Mesenchymal stem cell (in vitro differentiated cells and primary cell): ENCODE results near the gene PRND. TPM values are rescaled to one million over a fixed set of nuclear protein-coding genes. Genes with fewer than 3 reads are reported as not detected.

Source experiments
- DNase-seq: peaks from one replicate; pipeline ENCODE4 v3.0.0-alpha.2; 2013
- H2AFZ ChIP-seq: one replicate; pipeline ENCODE4 v1.6.1; 2013; ENCODE audit warnings: low read depth, mild to moderate bottlenecking, control low read depth, inconsistent platforms, low read length, moderate library complexity
- H2AK5ac ChIP-seq: 2 replicates; pipeline ENCODE4 v1.6.1; 2013; ENCODE audit warnings: low read length, moderate library complexity, mild to moderate bottlenecking, inconsistent platforms; ENCODE audit not compliant: severe bottlenecking
- H2BK120ac ChIP-seq: one replicate; pipeline ENCODE4 v1.6.1; 2013; ENCODE audit warnings: low read depth, mild to moderate bottlenecking, inconsistent platforms, low read length, moderate library complexity
- H2BK12ac ChIP-seq, 2 experiments: one replicate each; pipeline ENCODE4 v1.6.1; 2013; ENCODE audit warnings: inconsistent platforms in 2 of 2, low read length in 2 of 2, mild to moderate bottlenecking in 2 of 2, moderate library complexity in 2 of 2, control low read depth in 1 of 2
- H2BK15ac ChIP-seq: one replicate; pipeline ENCODE4 v1.6.1; 2013; ENCODE audit warnings: mild to moderate bottlenecking, low read depth, inconsistent platforms; ENCODE audit not compliant: poor library complexity, severe bottlenecking
- H2BK5ac ChIP-seq: 2 replicates; pipeline ENCODE4 v1.6.1; 2013; ENCODE audit warnings: low read depth, mild to moderate bottlenecking, low read length, control low read depth, inconsistent platforms; ENCODE audit not compliant: poor library complexity, severe bottlenecking
- H3K14ac ChIP-seq, 2 experiments: one replicate each; pipeline ENCODE4 v1.6.1; 2013; ENCODE audit warnings: inconsistent platforms in 2 of 2, low read length in 2 of 2, control low read depth in 1 of 2, mild to moderate bottlenecking in 1 of 2, moderate library complexity in 1 of 2
- H3K18ac ChIP-seq, 2 experiments: one replicate each; pipeline ENCODE4 v1.6.1; 2013; ENCODE audit warnings: inconsistent platforms in 2 of 2, low read length in 2 of 2, control low read depth in 1 of 2, low read depth in 1 of 2, mild to moderate bottlenecking in 1 of 2
- H3K23ac ChIP-seq, 2 experiments: one replicate each; pipeline ENCODE4 v1.6.1; 2013; ENCODE audit warnings: inconsistent platforms in 2 of 2, low read length in 2 of 2, mild to moderate bottlenecking in 2 of 2, moderate library complexity in 2 of 2, control low read depth in 1 of 2
- H3K27ac ChIP-seq: 2 replicates; pipeline ENCODE4 v1.5.1; 2013; ENCODE audit warnings: mild to moderate bottlenecking, moderate library complexity, low read length, control low read depth, inconsistent platforms; ENCODE audit not compliant: poor library complexity, severe bottlenecking
- H3K27me3 ChIP-seq, 2 experiments: 2 replicates each; pipeline versions ENCODE4 v1.6.1 to v1.7.0; 2013; ENCODE audit warnings: low read length in 2 of 2, mild to moderate bottlenecking in 2 of 2, moderate library complexity in 2 of 2, control low read depth in 1 of 2, inconsistent platforms in 1 of 2; ENCODE audit not compliant: control insufficient read depth in 1 of 2, insufficient read depth in 1 of 2
- H3K36me3 ChIP-seq, 2 experiments: 2 replicates each; pipeline versions ENCODE4 v1.6.1 to v1.7.0; 2013; ENCODE audit warnings: low read length in 2 of 2, control low read depth in 1 of 2, inconsistent platforms in 1 of 2, low read depth in 1 of 2, mild to moderate bottlenecking in 1 of 2; ENCODE audit not compliant: insufficient read depth in 2 of 2, control insufficient read depth in 1 of 2
- H3K4ac ChIP-seq, 2 experiments: one replicate each; pipeline ENCODE4 v1.6.1; 2013; ENCODE audit warnings: inconsistent platforms in 2 of 2, low read length in 2 of 2, mild to moderate bottlenecking in 2 of 2, moderate library complexity in 2 of 2, control low read depth in 1 of 2, low read depth in 1 of 2
- H3K4me1 ChIP-seq: 2 replicates; pipeline ENCODE4 v1.6.1; 2013; ENCODE audit warnings: low read depth, low read length, control low read depth; ENCODE audit not compliant: control insufficient read depth, insufficient read depth
- H3K4me2 ChIP-seq: 2 replicates; pipeline ENCODE4 v1.6.1; 2013; ENCODE audit warnings: low read length, mild to moderate bottlenecking, inconsistent platforms; ENCODE audit not compliant: poor library complexity, severe bottlenecking
- H3K4me3 ChIP-seq, 2 experiments: 2 replicates each; pipeline versions ENCODE4 v1.5.1 to v1.7.0; 2013; ENCODE audit warnings: low read length in 2 of 2, mild to moderate bottlenecking in 2 of 2, control low read depth in 1 of 2, low read depth in 1 of 2; ENCODE audit not compliant: insufficient read depth in 1 of 2
- H3K79me1 ChIP-seq: replicated peaks from 2 replicates; pipeline ENCODE4 v1.6.1; 2013; ENCODE audit warnings: mild to moderate bottlenecking, control low read depth, low read length, inconsistent platforms; ENCODE audit not compliant: poor library complexity, severe bottlenecking
- H3K9ac ChIP-seq: 2 replicates; pipeline ENCODE4 v1.7.0; 2013; ENCODE audit warnings: mild to moderate bottlenecking, low read length, moderate library complexity
- H3K9me3 ChIP-seq: 2 replicates; pipeline ENCODE4 v1.7.0; 2013; ENCODE audit warnings: mild to moderate bottlenecking, low read length; ENCODE audit not compliant: control insufficient read depth
- H4K8ac ChIP-seq: one replicate; pipeline ENCODE4 v1.6.1; 2013; ENCODE audit warnings: inconsistent platforms, mild to moderate bottlenecking, low read length, moderate library complexity
- H4K91ac ChIP-seq: one replicate; pipeline ENCODE4 v1.6.1; 2013; ENCODE audit warnings: mild to moderate bottlenecking, low read length, inconsistent platforms
- WGBS: methylation state at CpG from one replicate; pipeline ENCODE4 v1.1.7; 2013; ENCODE audit warnings: mixed read lengths; 5-methylcytosine and 5-hydroxymethylcytosine counted together
- polyA plus RNA-seq, 2 experiments: library from polyadenylated mRNA; stranded (reverse); fragments of 200-250 nt; gene quantifications; one replicate each; pipeline ENCODE4 v1.2.3, GENCODE V29; 2013

The PRND gene, protein sequence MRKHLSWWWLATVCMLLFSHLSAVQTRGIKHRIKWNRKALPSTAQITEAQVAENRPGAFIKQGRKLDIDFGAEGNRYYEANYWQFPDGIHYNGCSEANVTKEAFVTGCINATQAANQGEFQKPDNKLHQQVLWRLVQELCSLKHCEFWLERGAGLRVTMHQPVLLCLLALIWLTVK
- not detected for polyA plus RNA-seq (2013, experiment 1 of 2)
- polyA plus RNA-seq (2013, experiment 2 of 2), result not detected

DNA sequence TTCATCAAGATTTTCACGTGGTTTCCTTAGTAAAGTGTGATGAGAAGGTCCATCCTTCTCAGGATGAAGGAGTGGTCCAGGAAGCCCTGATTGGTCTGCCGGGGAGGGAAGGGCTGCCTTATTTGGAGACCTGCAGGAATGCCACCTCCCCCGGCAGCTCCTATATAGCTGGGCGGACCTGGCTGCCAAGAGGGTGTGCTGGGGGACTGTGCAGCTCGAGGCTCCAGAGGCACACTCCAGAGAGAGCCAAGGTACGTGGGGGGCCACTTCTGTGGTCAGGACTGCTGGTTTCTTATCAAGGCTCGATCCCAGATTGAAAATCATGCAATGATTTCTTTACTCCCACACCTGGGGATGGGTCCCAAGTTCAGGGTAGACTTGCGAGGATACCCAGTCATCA, at the start of gene PRND:
TSS of gene PRND (plus strand) at position 191 of the 400 bp plus-strand sequence. CDS start 2,643 bp downstream, outside the sequence.
- H3K27me3 ChIP-seq, result peaks cover 0 to 21% of the 10 kb centered on the region in 2 experiments
- H3K18ac ChIP-seq, result no peak within 1 kb of the TSS
- H2AK5ac ChIP-seq, result no peak within 1 kb of the TSS
- H2BK12ac ChIP-seq, result no peak within 1 kb of the TSS
- no peak within 1 kb of the TSS for H4K91ac ChIP-seq
- no peak within 1 kb of the TSS for H3K4ac ChIP-seq
- no peak within 1 kb of the TSS for H4K8ac ChIP-seq
- H3K36me3 ChIP-seq, result no peaks in the 10 kb centered on the region
- no peak within 1 kb of the TSS for H3K4me2 ChIP-seq
- H3K79me1 ChIP-seq, result no peaks in the 10 kb centered on the region
- H3K14ac ChIP-seq, result no peak within 1 kb of the TSS
- peak within 1 kb of the TSS; percentile 33 for H2BK15ac ChIP-seq
- peaks cover under 1% of the 10 kb centered on the region for H3K4me1 ChIP-seq
- H3K23ac ChIP-seq, result no peak within 1 kb of the TSS
- H2BK120ac ChIP-seq, result no peak within 1 kb of the TSS
- WGBS, result 82% methylated on average over 8 of the region's 8 CpGs
- H2BK5ac ChIP-seq, result no peak within 1 kb of the TSS
- H2AFZ ChIP-seq, result no peak within 1 kb of the TSS
- H3K9me3 ChIP-seq, result peaks cover 4% of the 10 kb centered on the region
- no peak for DNase-seq
- peak within 1 kb of the TSS; percentile 88 for H3K9ac ChIP-seq
- no peak within 1 kb of the TSS for H3K27ac ChIP-seq
- no peak within 1 kb of the TSS for H3K4me3 ChIP-seq

DNA sequence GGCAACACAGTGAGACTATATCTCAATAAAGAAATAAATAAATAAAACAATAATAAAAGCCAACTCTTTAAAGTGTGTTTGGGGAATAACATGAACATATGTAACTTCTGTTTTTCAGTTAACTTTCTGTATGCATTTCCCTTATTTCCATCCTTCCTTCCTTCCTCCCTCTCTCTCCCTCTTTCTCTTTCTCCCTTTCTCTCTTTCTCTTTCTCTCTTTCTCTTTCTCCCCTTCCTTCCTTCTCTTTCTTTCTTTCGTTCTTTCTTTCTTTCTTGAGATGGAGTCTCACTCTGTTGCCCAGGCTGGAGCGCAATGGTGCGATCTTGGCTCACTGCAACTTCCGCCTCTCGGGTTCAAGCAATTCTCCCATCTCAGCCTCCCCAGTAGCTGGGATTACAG, 48.8 kb upstream of the PRND start:
- Histone ChIP-seq H3K27me3 (peaks cover 0 to 4% of the 10 kb centered on the region in 2 experiments), H3K4me2 (no peak overlapping the region), H3K14ac (no peak overlapping the region), H2BK15ac (no peak overlapping the region), H2BK120ac (no peak overlapping the region), H3K4me3 (no peak overlapping the region), H3K27ac (no peak overlapping the region), H3K23ac (no peak overlapping the region), H4K91ac (no peak overlapping the region), H3K36me3 (no peaks in the 10 kb centered on the region), H3K79me1 (no peaks in the 10 kb centered on the region), H3K4ac (no peak overlapping the region), H2AFZ (no peak overlapping the region), H2AK5ac (no peak overlapping the region), H2BK5ac (no peak overlapping the region), H4K8ac (no peak overlapping the region), H3K9me3 (no peaks in the 10 kb centered on the region), H2BK12ac (no peak overlapping the region), H3K18ac (no peak overlapping the region), H3K4me1 (no peaks in the 10 kb centered on the region), H3K9ac (no peak overlapping the region)
- DNase-seq, result no peak
- WGBS, result 92% methylated on average over 5 of the region's 5 CpGs

DNA sequence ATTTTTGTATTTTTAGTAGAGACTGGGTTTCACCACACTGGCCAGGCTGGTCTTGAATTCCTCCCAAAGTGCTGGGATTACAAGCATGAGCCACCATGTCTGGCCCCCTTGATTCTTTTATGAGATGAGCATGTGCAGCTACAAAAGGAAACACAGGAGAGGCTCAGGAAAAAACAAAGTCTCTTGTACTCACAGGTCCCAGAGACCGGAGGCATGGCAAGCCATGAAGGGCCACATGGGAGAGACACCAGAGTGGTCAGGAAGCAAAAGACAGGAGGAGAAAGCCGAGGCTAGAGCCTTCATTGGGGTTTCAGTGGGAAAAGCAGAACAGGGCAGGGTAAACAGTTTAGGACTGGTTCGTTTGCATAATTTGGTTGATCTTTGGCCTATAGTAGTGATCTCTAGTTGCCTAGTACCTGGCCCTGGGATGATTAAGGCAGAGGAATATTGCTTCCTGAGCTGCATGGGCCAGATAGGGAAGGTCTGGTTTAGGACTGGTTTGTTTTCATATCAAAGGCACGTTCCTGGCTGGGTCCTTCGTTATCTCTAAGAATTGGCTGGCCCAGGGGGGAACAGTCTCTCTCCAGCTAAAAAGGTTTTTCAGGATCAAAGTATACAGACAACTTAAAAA, 48.2 kb upstream of the PRND start:
- no peak overlapping the region for H3K23ac ChIP-seq
- no peak overlapping the region for H3K4me2 ChIP-seq
- no peak for DNase-seq
- no peaks in the 10 kb centered on the region for H3K4me1 ChIP-seq
- H3K9ac ChIP-seq, result no peak overlapping the region
- H4K8ac ChIP-seq, result no peak overlapping the region
- H3K9me3 ChIP-seq, result no peaks in the 10 kb centered on the region
- peaks cover 0 to 4% of the 10 kb centered on the region in 2 experiments for H3K27me3 ChIP-seq
- H3K4me3 ChIP-seq, result no peak overlapping the region
- peak overlapping the region in 1 of 2 experiments; percentile 39 for H3K14ac ChIP-seq
- no peaks in the 10 kb centered on the region for H3K36me3 ChIP-seq
- H2BK120ac ChIP-seq, result peak overlapping the region; percentile 64
- H3K18ac ChIP-seq, result no peak overlapping the region
- H2BK5ac ChIP-seq, result no peak overlapping the region
- H4K91ac ChIP-seq, result no peak overlapping the region
- no peak overlapping the region for H2BK12ac ChIP-seq
- H2AK5ac ChIP-seq, result no peak overlapping the region
- WGBS, result 70% methylated on average over 5 of the region's 5 CpGs
- no peaks in the 10 kb centered on the region for H3K79me1 ChIP-seq
- H2AFZ ChIP-seq, result no peak overlapping the region
- H3K4ac ChIP-seq, result no peak overlapping the region
- H2BK15ac ChIP-seq, result peak overlapping the region; percentile 19
- H3K27ac ChIP-seq, result no peak overlapping the region

DNA sequence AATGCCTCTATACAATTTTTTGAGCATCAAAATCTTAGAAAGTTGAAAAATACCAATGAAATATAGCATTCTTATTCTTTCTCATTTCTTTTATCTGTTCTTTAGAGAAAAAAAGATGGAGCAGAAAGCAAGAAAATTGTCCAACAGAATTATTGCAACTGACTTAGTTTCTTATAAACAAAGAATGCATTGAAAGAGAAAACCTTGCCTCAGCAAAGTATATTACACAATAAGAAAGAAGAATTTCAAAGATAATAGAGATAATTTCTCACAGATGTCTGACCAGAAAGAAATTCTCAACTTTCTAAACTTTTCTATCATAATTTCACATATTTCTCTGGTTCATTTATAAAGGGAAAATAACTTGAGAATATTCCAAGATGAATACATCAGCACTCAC, 47.0 kb upstream of the PRND start:
- H2BK5ac ChIP-seq, result no peak overlapping the region
- no peak overlapping the region for H2BK120ac ChIP-seq
- DNase-seq, result no peak
- peaks cover 0 to 10% of the 10 kb centered on the region in 2 experiments for H3K27me3 ChIP-seq
- H4K8ac ChIP-seq, result no peak overlapping the region
- H3K36me3 ChIP-seq, result no peaks in the 10 kb centered on the region
- no peaks in the 10 kb centered on the region for H3K4me1 ChIP-seq
- H3K79me1 ChIP-seq, result no peaks in the 10 kb centered on the region
- no peak overlapping the region for H2AK5ac ChIP-seq
- H3K23ac ChIP-seq, result no peak overlapping the region
- H3K4me3 ChIP-seq, result peak overlapping the region in 1 of 2 experiments; percentile 26
- no peak overlapping the region for H3K4me2 ChIP-seq
- peak overlapping the region; percentile 78 for H3K9ac ChIP-seq
- no peaks in the 10 kb centered on the region for H3K9me3 ChIP-seq
- no peak overlapping the region for H2AFZ ChIP-seq
- no peak overlapping the region for H3K14ac ChIP-seq
- no peak overlapping the region for H2BK15ac ChIP-seq
- no peak overlapping the region for H3K27ac ChIP-seq
- no peak overlapping the region for H3K18ac ChIP-seq
- no peak overlapping the region for H4K91ac ChIP-seq
- no peak overlapping the region for H3K4ac ChIP-seq
- H2BK12ac ChIP-seq, result no peak overlapping the region
